HepG2 (cell line): Measurements from ENCODE around the gene ATAD2B. TPM values are rescaled to one million over a fixed set of nuclear protein-coding genes. Genes with fewer than 3 reads are reported as not detected.

Experiments used
- ETV5 ChIP-seq: IDR thresholded peaks from 2 replicates; pipeline ENCODE4 v1.6.1; 2018; ENCODE audit warnings: missing biosample characterization, missing genetic modification reagents, inconsistent platforms, borderline replicate concordance
- GATAD1 ChIP-seq: IDR thresholded peaks from 2 replicates; pipeline ENCODE4 v1.6.1; 2016; ENCODE audit warnings: missing genetic modification reagents, missing compliant biosample characterization
- HNRNPK ChIP-seq: fragments of 200-400 bp; formaldehyde crosslinking; IDR thresholded peaks from 2 replicates; pipeline ENCODE4 v1.6.1; 2018; ENCODE audit warnings: low read length, low read depth, moderate library complexity, mild to moderate bottlenecking; ENCODE audit not compliant: poor library complexity, severe bottlenecking
- KDM2A ChIP-seq: sonication (generic); formaldehyde crosslinking; IDR thresholded peaks from 2 replicates; pipeline ENCODE4 v1.4.0; 2020; ENCODE audit warnings: low read depth, missing genetic modification reagents, borderline replicate concordance
- MED13 ChIP-seq: sonication (generic); formaldehyde crosslinking; IDR thresholded peaks from 2 replicates; pipeline ENCODE4 v1.5.0; 2020; ENCODE audit warnings: missing genetic modification reagents
- MTF1 ChIP-seq: sonication (generic); formaldehyde crosslinking; IDR thresholded peaks from 2 replicates; pipeline ENCODE4 v1.5.0; 2020; ENCODE audit warnings: missing genetic modification reagents
- MXI1 ChIP-seq: IDR thresholded peaks from 3 replicates; pipeline ENCODE4 v1.6.1; 2012; ENCODE audit warnings: low read depth, low read length, inconsistent platforms, borderline replicate concordance
- NFKB2 ChIP-seq: sonication (generic); formaldehyde crosslinking; IDR thresholded peaks from 2 replicates; pipeline ENCODE4 v1.4.0; 2020; ENCODE audit warnings: missing genetic modification reagents, borderline replicate concordance
- RCOR2 ChIP-seq: IDR thresholded peaks from 2 replicates; pipeline ENCODE4 v1.6.1; 2016; ENCODE audit warnings: missing biosample characterization, missing genetic modification reagents
- SOX13 ChIP-seq, 3 experiments: fragments of 450-650 bp in 1 of 3; sonication (generic) in 1 of 3; formaldehyde crosslinking in 1 of 3; IDR thresholded peaks in 2 of 3; conservative IDR thresholded peaks in 1 of 3; 2 replicates each; pipeline versions ENCODE4 v1.5.0 to v1.6.1; 2016 to 2020; ENCODE audit warnings: antibody characterized with exemption in 1 of 3, mild to moderate bottlenecking in 1 of 3, missing compliant biosample characterization in 1 of 3, missing genetic modification reagents in 1 of 3, moderate library complexity in 1 of 3
- ZMYM2 ChIP-seq: sonication (generic); formaldehyde crosslinking; IDR thresholded peaks from 2 replicates; pipeline ENCODE4 v1.8.0; 2022; ENCODE audit warnings: mild to moderate bottlenecking, missing genetic modification reagents
- ZNF160 ChIP-seq: sonication (generic); formaldehyde crosslinking; IDR thresholded peaks from 2 replicates; pipeline ENCODE4 v1.8.0; 2022; ENCODE audit warnings: mild to moderate bottlenecking, inconsistent platforms, missing genetic modification reagents
- ZNF276 ChIP-seq: sonication (generic); formaldehyde crosslinking; IDR thresholded peaks from 2 replicates; pipeline ENCODE4 v1.4.0; 2020; ENCODE audit warnings: mild to moderate bottlenecking, low read depth, missing genetic modification reagents
- ZNF331 ChIP-seq: sonication (generic); formaldehyde crosslinking; IDR thresholded peaks from 2 replicates; pipeline ENCODE4 v1.4.0; 2020; ENCODE audit warnings: missing genetic modification reagents
- ZNF430 ChIP-seq: sonication (generic); formaldehyde crosslinking; IDR thresholded peaks from 2 replicates; pipeline ENCODE4 v1.9.0; 2021; ENCODE audit warnings: mild to moderate bottlenecking, missing genetic modification reagents
- ZNF816 ChIP-seq: sonication (generic); formaldehyde crosslinking; IDR thresholded peaks from 2 replicates; pipeline ENCODE4 v1.8.0; 2022; ENCODE audit warnings: missing genetic modification reagents, mild to moderate bottlenecking, borderline replicate concordance
- polyA plus RNA-seq, 8 experiments: library from polyadenylated mRNA; depleted of rRNA in 3 of 8; stranded (reverse) in 7 of 8; unstranded in 1 of 8; fragments of >200 nt; fragmentation: Illumina TruSeq in 4 of 8; extraction: Trizol in 4 of 8; gene quantifications; 2 replicates each; pipeline versions ENCODE4 v1.2.1 to v1.2.3, GENCODE V29; 2011 to 2016; ENCODE audit warnings: low read depth in 4 of 8, missing spikeins in 1 of 8, mixed read lengths in 1 of 8; ENCODE audit not compliant: insufficient read depth in 1 of 8
- total RNA-seq, 5 experiments: library from RNA; depleted of rRNA; stranded (reverse); fragments of >200 nt; fragmentation: Illumina TruSeq; extraction: Trizol; gene quantifications; 2 replicates each; pipeline ENCODE4 v1.2.3, GENCODE V29; 2016; ENCODE audit warnings: low read depth in 1 of 5
- TF ChIP-seq, protein P1 (sequence below): sonication (generic); formaldehyde crosslinking; IDR thresholded peaks from 2 replicates; pipeline ENCODE4 v1.8.0; 2022; ENCODE audit warnings: missing genetic modification reagents, low read depth, mild to moderate bottlenecking, borderline replicate concordance
- TF ChIP-seq, protein P2 (sequence below): sonication (generic); IDR thresholded peaks from 2 replicates; pipeline ENCODE4 v1.6.1; 2016; ENCODE audit warnings: low read depth, borderline replicate concordance
- TF ChIP-seq, protein P3 (sequence below): sonication (generic); formaldehyde crosslinking; IDR thresholded peaks from 2 replicates; pipeline ENCODE4 v1.4.0; 2020; ENCODE audit warnings: mild to moderate bottlenecking, missing genetic modification reagents

The ATAD2B gene
- total and polyA plus RNA-seq, 2 of the 13 experiments (the other 11 are each of a cell fraction or from before 2014, with no cell fraction given) = 5.3 to 22.2 TPM

DNA sequence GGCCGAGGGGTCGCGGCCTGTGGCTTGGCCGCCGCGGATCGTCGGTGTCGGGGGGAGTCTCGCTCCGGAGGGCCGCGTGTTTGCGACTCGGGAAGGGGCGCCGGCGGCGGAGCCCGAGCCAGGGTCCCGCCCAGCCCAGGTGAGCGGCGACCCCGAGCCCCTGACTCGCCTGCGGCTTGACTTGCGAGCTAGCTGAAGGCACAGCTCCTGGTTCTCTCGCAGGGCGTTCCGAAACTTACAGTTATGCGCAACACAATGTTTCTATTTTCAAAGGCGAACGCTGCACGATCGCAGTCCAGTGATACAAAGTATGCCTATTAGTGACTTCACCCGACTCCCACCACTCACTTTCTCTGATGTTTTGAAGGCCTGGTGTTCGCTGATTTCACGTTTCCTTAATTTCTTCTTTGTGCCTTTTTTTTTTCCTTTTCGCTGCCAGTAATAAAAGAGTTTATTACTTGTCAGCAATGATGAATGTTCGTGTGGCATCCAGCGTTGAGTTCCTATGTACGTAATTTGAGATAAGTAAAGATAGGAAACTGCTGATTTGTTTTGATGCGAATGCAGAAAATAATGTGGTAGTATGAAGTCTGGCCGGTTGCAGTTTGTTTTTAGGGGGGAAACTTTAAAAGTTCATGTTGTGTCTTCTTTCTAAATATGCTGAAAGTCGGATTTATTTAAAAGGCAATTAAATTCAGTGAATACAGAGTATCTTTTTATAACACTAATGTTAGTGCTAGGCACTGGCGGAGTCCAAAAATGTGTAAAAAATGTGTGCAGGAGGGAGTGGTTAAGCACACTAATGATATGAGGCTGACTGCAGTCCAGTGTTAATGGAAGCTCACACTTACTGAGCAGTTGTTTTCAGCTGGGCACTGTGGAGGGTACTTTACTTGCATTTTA lies 14.0 kb upstream of the ATAD2B start (continued):
- no peak for TF ChIP-seq ZNF276 (CRISPR knock-in tag)
- TF ChIP-seq, protein P1, sequence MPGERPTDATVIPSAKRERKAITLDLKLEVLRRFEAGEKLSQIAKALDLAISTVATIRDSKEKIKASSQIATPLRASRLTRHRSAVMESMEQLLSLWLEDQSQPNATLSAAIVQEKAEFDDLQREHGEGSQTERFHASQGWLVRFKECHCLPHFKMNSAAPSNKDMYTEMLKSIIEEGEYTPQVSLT = 0 out of 2 replicates have a peak, but pooled peaks have one; percentile 58
- TF ChIP-seq GATAD1 (CRISPR knock-in tag) = no peak
- TF ChIP-seq MXI1 = no peak
- no peak; the same call in 1 of the 2 replicates for TF ChIP-seq NFKB2
- 0 out of 2 replicates have a peak, but pooled peaks have one; percentile 5 for TF ChIP-seq ZNF160
- no peak for TF ChIP-seq SOX13 (IDR thresholded peaks at IDR 0.05)
- peak in 1 of 2 experiments; percentile 8; a peak in 1 of 4 replicates for TF ChIP-seq SOX13 (CRISPR knock-in tag; conservative IDR thresholded peaks at IDR 0.05 in 1 of 2, IDR thresholded peaks at IDR 0.05 in 1 of 2)
- peak; percentile 6 for TF ChIP-seq HNRNPK
- 0 out of 2 replicates have a peak, but pooled peaks have one; percentile 38 for TF ChIP-seq ZNF430 (CRISPR knock-in tag)
- TF ChIP-seq ZMYM2 (CRISPR knock-in tag) = 0 out of 2 replicates have a peak, but pooled peaks have one; percentile 18
- TF ChIP-seq MTF1 (CRISPR knock-in tag) = peak; percentile 65; the same call in 1 of the 2 replicates
- TF ChIP-seq, protein P2, sequence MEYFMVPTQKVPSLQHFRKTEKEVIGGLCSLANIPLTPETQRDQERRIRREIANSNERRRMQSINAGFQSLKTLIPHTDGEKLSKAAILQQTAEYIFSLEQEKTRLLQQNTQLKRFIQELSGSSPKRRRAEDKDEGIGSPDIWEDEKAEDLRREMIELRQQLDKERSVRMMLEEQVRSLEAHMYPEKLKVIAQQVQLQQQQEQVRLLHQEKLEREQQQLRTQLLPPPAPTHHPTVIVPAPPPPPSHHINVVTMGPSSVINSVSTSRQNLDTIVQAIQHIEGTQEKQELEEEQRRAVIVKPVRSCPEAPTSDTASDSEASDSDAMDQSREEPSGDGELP = peak; percentile 27; the same call in 1 of the 2 replicates
- peak; percentile 15; the same call in 1 of the 2 replicates for TF ChIP-seq ETV5 (CRISPR knock-in tag)
- peak; percentile 31; the same call in 1 of the 2 replicates for TF ChIP-seq ZNF331 (CRISPR knock-in tag)
- TF ChIP-seq ZNF816 (CRISPR knock-in tag) = peak; percentile 62; the same call in 1 of the 2 replicates
- peak; percentile 58 for TF ChIP-seq RCOR2 (CRISPR knock-in tag)
- TF ChIP-seq MED13 (CRISPR knock-in tag) = peak; percentile 79; the same call in 1 of the 2 replicates
- TF ChIP-seq KDM2A (CRISPR knock-in tag) = peak; percentile 51; the same call in 1 of the 2 replicates
- TF ChIP-seq, protein P3, sequence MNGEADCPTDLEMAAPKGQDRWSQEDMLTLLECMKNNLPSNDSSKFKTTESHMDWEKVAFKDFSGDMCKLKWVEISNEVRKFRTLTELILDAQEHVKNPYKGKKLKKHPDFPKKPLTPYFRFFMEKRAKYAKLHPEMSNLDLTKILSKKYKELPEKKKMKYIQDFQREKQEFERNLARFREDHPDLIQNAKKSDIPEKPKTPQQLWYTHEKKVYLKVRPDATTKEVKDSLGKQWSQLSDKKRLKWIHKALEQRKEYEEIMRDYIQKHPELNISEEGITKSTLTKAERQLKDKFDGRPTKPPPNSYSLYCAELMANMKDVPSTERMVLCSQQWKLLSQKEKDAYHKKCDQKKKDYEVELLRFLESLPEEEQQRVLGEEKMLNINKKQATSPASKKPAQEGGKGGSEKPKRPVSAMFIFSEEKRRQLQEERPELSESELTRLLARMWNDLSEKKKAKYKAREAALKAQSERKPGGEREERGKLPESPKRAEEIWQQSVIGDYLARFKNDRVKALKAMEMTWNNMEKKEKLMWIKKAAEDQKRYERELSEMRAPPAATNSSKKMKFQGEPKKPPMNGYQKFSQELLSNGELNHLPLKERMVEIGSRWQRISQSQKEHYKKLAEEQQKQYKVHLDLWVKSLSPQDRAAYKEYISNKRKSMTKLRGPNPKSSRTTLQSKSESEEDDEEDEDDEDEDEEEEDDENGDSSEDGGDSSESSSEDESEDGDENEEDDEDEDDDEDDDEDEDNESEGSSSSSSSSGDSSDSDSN (CRISPR knock-in tag) = peak; percentile 79; the same call in 1 of the 2 replicates
